IMR-90 (cell line): ENCODE measurements around the gene TBC1D10A. TPM values are rescaled to one million over a fixed set of nuclear protein-coding genes. Genes with fewer than 3 reads are reported as not detected.

Experiments
- ATAC-seq: fragments of 200-7000 bp; cut with Tn5 transposase; 2 replicates; pipeline ENCODE4 v1.9.1; 2020; ENCODE audit warnings: low read depth, mild to moderate bottlenecking, moderate library complexity
- BruUV-seq: library from RNA; stranded (reverse); fragments of 400-500 nt; replicated peaks from 2 replicates; lab custom pipeline; 2021; lab: Mats Ljungman, UMichigan
- CTCF ChIA-PET: fragments of 300-600 bp; formaldehyde crosslinking; extraction: SDS; loops from one replicate; lab custom pipeline; 2021; ENCODE audit warnings: antibody characterized with exemption; lab: Yijun Ruan, JAX
- POLR2A ChIA-PET: fragments of 300-600 bp; sonication (Branson Sonifier 250); formaldehyde crosslinking; loops from one replicate; lab custom pipeline; 2022; ENCODE audit warnings: antibody characterized with exemption; ENCODE audit not compliant: unreplicated experiment; lab: Charles Lee
- DNase-seq: peaks from one replicate; pipeline ENCODE4 v3.0.0; 2013
- H2AFZ ChIP-seq: replicated peaks from 2 replicates; pipeline ENCODE3; 2013; ENCODE audit warnings: low read length, mild to moderate bottlenecking; ENCODE audit not compliant: poor library complexity
- H2AK5ac ChIP-seq: 2 replicates; pipeline ENCODE4 v1.6.1; 2013; ENCODE audit warnings: low read depth, low read length, inconsistent platforms
- H2AK9ac ChIP-seq: replicated peaks from 2 replicates; pipeline ENCODE3; 2013; ENCODE audit warnings: mild to moderate bottlenecking, low read depth, low read length, moderate library complexity; ENCODE audit not compliant: poor library complexity
- H2BK120ac ChIP-seq: 2 replicates; pipeline ENCODE4 v1.6.1; 2013; ENCODE audit warnings: low read depth, low read length, inconsistent platforms
- H2BK15ac ChIP-seq: 3 replicates; pipeline ENCODE4 v1.6.1; 2013; ENCODE audit warnings: low read depth, low read length, inconsistent platforms
- H2BK20ac ChIP-seq: 2 replicates; pipeline ENCODE4 v1.6.1; 2013; ENCODE audit warnings: low read depth, mild to moderate bottlenecking, inconsistent platforms, low read length, moderate library complexity
- H2BK5ac ChIP-seq: 2 replicates; pipeline ENCODE4 v1.6.1; 2013; ENCODE audit warnings: mild to moderate bottlenecking, low read depth, low read length, inconsistent platforms; ENCODE audit not compliant: poor library complexity, severe bottlenecking
- H3K14ac ChIP-seq: replicated peaks from 2 replicates; pipeline ENCODE4 v1.6.1; 2013; ENCODE audit warnings: low read depth, low read length, inconsistent platforms
- H3K18ac ChIP-seq: 2 replicates; pipeline ENCODE4 v1.6.1; 2013; ENCODE audit warnings: low read depth, low read length, control low read depth
- H3K23ac ChIP-seq: 2 replicates; pipeline ENCODE4 v1.6.1; 2013; ENCODE audit warnings: low read depth, low read length, inconsistent platforms
- H3K27ac ChIP-seq: 2 replicates; pipeline ENCODE4 v1.5.1; 2013; ENCODE audit warnings: mild to moderate bottlenecking, control low read depth, low read length; ENCODE audit not compliant: insufficient read depth
- H3K27me3 ChIP-seq: 2 replicates; pipeline ENCODE4 v1.6.1; 2013; ENCODE audit warnings: low read length; ENCODE audit not compliant: control insufficient read depth, insufficient read depth
- H3K36me3 ChIP-seq: 2 replicates; pipeline ENCODE4 v1.6.1; 2013; ENCODE audit warnings: low read length, mixed read lengths; ENCODE audit not compliant: control insufficient read depth, insufficient read depth
- H3K4ac ChIP-seq: 2 replicates; pipeline ENCODE4 v1.6.1; 2013; ENCODE audit warnings: low read depth, low read length, inconsistent platforms
- H3K4me1 ChIP-seq: 2 replicates; pipeline ENCODE4 v1.6.1; 2013; ENCODE audit warnings: low read length, mixed read lengths; ENCODE audit not compliant: control insufficient read depth, insufficient read depth
- H3K4me2 ChIP-seq: 2 replicates; pipeline ENCODE4 v1.6.1; 2013; ENCODE audit warnings: low read depth, mild to moderate bottlenecking, control low read depth, low read length, moderate library complexity
- H3K4me3 ChIP-seq: 2 replicates; pipeline ENCODE4 v1.5.1; 2013; ENCODE audit warnings: low read depth, mild to moderate bottlenecking, control low read depth, low read length, moderate library complexity; ENCODE audit not compliant: insufficient read depth
- H3K56ac ChIP-seq: 2 replicates; pipeline ENCODE4 v1.6.1; 2013; ENCODE audit warnings: low read length, inconsistent platforms; ENCODE audit not compliant: insufficient read depth; ENCODE audit errors: extremely low read depth
- H3K79me1 ChIP-seq, 2 experiments: 2 replicates each; pipeline ENCODE4 v1.6.1; 2013; ENCODE audit warnings: low read length in 2 of 2, inconsistent platforms in 1 of 2, low read depth in 1 of 2
- H3K9ac ChIP-seq: 2 replicates; pipeline ENCODE4 v1.6.1; 2013; ENCODE audit warnings: low read depth, low read length, control low read depth
- H3K9me1 ChIP-seq: 2 replicates; pipeline ENCODE4 v1.6.1; 2013; ENCODE audit warnings: low read length, inconsistent platforms; ENCODE audit not compliant: insufficient read depth
- H3K9me3 ChIP-seq: 2 replicates; pipeline ENCODE4 v1.6.1; 2013; ENCODE audit warnings: low read length; ENCODE audit not compliant: control insufficient read depth, insufficient read depth
- H4K20me1 ChIP-seq: 2 replicates; pipeline ENCODE4 v1.6.1; 2013; ENCODE audit warnings: low read length, inconsistent platforms; ENCODE audit not compliant: insufficient read depth
- H4K5ac ChIP-seq: 2 replicates; pipeline ENCODE4 v1.6.1; 2013; ENCODE audit warnings: mild to moderate bottlenecking, low read depth, low read length, control low read depth
- H4K8ac ChIP-seq, 2 experiments: 2 replicates each; pipeline ENCODE4 v1.6.1; 2013; ENCODE audit warnings: low read depth in 2 of 2, low read length in 2 of 2, control low read depth in 1 of 2, inconsistent platforms in 1 of 2
- H4K91ac ChIP-seq: 2 replicates; pipeline ENCODE4 v1.6.1; 2013; ENCODE audit warnings: low read depth, low read length, inconsistent platforms; ENCODE audit not compliant: insufficient read depth
- BHLHE40 ChIP-seq: fragments of 150-350 bp; IDR thresholded peaks from 2 replicates; pipeline ENCODE4 v1.6.1; 2016; ENCODE audit warnings: mild to moderate bottlenecking, low read depth, low read length
- CEBPB ChIP-seq: IDR thresholded peaks from 2 replicates; pipeline ENCODE4 v1.6.1; 2012; ENCODE audit warnings: low read depth, low read length, improper control_type of control experiment
- FOS ChIP-seq: fragments of 150-350 bp; IDR thresholded peaks from 2 replicates; pipeline ENCODE4 v1.6.1; 2016; ENCODE audit warnings: low read depth, low read length
- MAZ ChIP-seq: IDR thresholded peaks from 2 replicates; pipeline ENCODE4 v1.6.1; 2012; ENCODE audit warnings: low read depth, mild to moderate bottlenecking, low read length, improper control_type of control experiment, moderate library complexity, borderline replicate concordance
- MXI1 ChIP-seq: IDR thresholded peaks from 2 replicates; pipeline ENCODE4 v1.6.1; 2012; ENCODE audit warnings: low read depth, mild to moderate bottlenecking, low read length, moderate library complexity, borderline replicate concordance
- RAD21 ChIP-seq: IDR thresholded peaks from 2 replicates; pipeline ENCODE4 v1.6.1; 2012; ENCODE audit warnings: low read length, improper control_type of control experiment
- RCOR1 ChIP-seq: IDR thresholded peaks from 2 replicates; pipeline ENCODE4 v1.6.1; 2012; ENCODE audit warnings: mild to moderate bottlenecking, low read length, improper control_type of control experiment; ENCODE audit not compliant: insufficient replicate concordance
- RFX5 ChIP-seq: IDR thresholded peaks from 2 replicates; pipeline ENCODE4 v1.8.0; 2012; ENCODE audit warnings: low read depth, mild to moderate bottlenecking, low read length, moderate library complexity
- USF2 ChIP-seq: fragments of 150-350 bp; IDR thresholded peaks from 2 replicates; pipeline ENCODE4 v1.6.1; 2017; ENCODE audit warnings: mild to moderate bottlenecking, antibody characterized with exemption, low read length, low read depth
- WGBS, 2 experiments: methylation state at CpG; one replicate each; pipeline versions ENCODE4 v1.1.5 to v1.1.7; 2013; ENCODE audit warnings: missing lambda C conversion rate in 2 of 2; ENCODE audit not compliant: insufficient read length in 1 of 2; ENCODE audit errors: extremely low coverage in 2 of 2; 5-methylcytosine and 5-hydroxymethylcytosine counted together
- dilution Hi-C: fragments of 300-500 bp; cut with HindIII; formaldehyde crosslinking; loops from one replicate; pipeline ENCODE4 v1.14.3; 2018; ENCODE audit warnings: low sequenced_read_pairs; ENCODE audit not compliant: unreplicated experiment
- in situ Hi-C: fragments of 300-500 bp; cut with MboI; formaldehyde crosslinking; loops from 3 replicates; pipeline ENCODE4 v1.14.3; 2019; ENCODE audit warnings: low sequenced_read_pairs, inconsistent platforms, mixed read lengths
- intact Hi-C: fragments of 100-400 bp; cut with micrococcal nuclease; formaldehyde crosslinking; loops from 2 replicates; pipeline ENCODE4 v1.10.0; 2022
- polyA plus RNA-seq, 3 experiments: library from polyadenylated mRNA; depleted of rRNA; stranded (reverse); fragments of >200 nt; gene quantifications; 2 replicates each; pipeline ENCODE4 v1.2.3, GENCODE V29; 2012; ENCODE audit warnings: low replicate concordance in 1 of 3
- total RNA-seq: library from RNA; depleted of rRNA; stranded (reverse); fragments of >200 nt; gene quantifications from 2 replicates; pipeline ENCODE4 v1.2.3, GENCODE V29; 2012
- TF ChIP-seq, protein P1 (sequence below): conservative IDR thresholded peaks from 2 replicates; pipeline ENCODE4 v1.5.1; 2012; ENCODE audit warnings: mild to moderate bottlenecking, low read depth, low read length, improper control_type of control experiment

Gene TBC1D10A
- total and polyA plus RNA-seq, 2 of the 4 experiments (the other 2 are of a cell fraction) = 16.3 to 33.1 TPM

- TF ChIP-seq CEBPB = no peak
Observed at GRCh38 chr22:30344447-30345200, 17.9 kb upstream of the TBC1D10A start (continued).

DNA sequence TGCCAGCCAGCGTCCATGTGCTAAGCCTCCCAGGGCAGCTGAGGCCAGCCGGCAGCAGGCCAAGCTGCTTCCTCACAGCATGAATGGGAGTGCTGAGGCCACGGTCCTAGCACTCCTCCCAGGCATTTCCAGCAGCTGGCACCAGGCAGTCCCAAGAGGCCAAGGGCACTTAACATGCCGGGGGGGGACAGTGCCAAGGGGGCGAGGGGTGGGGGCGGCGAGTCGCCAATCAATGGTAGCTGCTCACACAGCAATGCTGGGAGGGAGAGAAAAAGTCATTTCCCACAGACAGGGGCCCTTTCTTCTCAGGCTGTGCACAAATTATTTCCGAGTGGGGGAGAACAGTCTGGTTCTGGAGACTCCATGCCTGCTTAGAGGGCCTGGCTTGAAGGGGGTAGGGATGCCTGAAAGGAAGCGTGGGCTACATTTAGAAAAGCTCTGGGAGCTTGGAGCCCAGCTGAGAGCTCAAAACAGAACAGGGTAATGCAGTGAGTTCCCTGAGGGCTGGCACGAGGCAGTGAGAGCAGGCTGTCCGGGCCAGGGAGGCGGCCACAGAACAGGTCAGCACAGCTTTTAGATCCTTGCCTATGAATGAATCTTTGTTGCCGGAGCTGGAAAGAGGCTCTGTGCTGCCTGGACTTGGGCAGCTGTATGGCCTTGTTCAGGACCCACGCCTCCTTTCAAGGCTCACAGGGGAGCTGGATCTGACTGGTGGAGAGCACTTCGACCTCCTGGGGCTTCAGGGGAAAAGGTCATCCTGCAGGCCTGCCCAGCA is 14.4 kb upstream of the TBC1D10A start:
- Histone ChIP-seq H4K5ac (no peak overlapping the region), H3K27me3 (no peaks in the 10 kb centered on the region), H4K91ac (no peak overlapping the region), H2BK120ac (no peak overlapping the region), H3K79me1 (peaks cover 8 to 24% of the 10 kb centered on the region in 2 experiments), H3K4ac (no peak overlapping the region), H2BK15ac (no peak overlapping the region), H2AK9ac (no peak overlapping the region), H3K56ac (no peak overlapping the region), H3K4me3 (no peak overlapping the region), H3K9ac (no peak overlapping the region), H4K20me1 (peaks cover 3% of the 10 kb centered on the region; the same call in 1 of the 2 replicates), H3K14ac (no peak overlapping the region), H3K18ac (no peak overlapping the region), H3K27ac (no peak overlapping the region), H3K4me1 (no peaks in the 10 kb centered on the region), H3K9me3 (no peaks in the 10 kb centered on the region), H2BK5ac (no peak overlapping the region), H3K23ac (no peak overlapping the region), H3K36me3 (peaks cover 89% of the 10 kb centered on the region), H3K4me2 (no peak overlapping the region), H3K9me1 (peaks cover 7% of the 10 kb centered on the region; the same call in 1 of the 2 replicates), H2AK5ac (no peak overlapping the region), H4K8ac (no peak overlapping the region), H2AFZ (no peak overlapping the region), H2BK20ac (no peak overlapping the region)
- CTCF ChIA-PET = no interaction called here
- POLR2A ChIA-PET = no interaction called here
- 75% methylated on average over 4 of the region's 16 CpGs; no CpG with 5 or more reads in 1 of the 2 experiments for WGBS, 2 experiments
- DNase-seq = no peak
- intact Hi-C loops (no loop called here), in situ Hi-C loops (no loop called here), dilution Hi-C loops (no loop called here)
- ATAC-seq = no peak
- BruUV-seq = no TSS peak
- TF ChIP-seq RCOR1 (no peak), MXI1 (no peak), MAZ (no peak), RFX5 (no peak), USF2 (no peak), BHLHE40 (no peak), RAD21 (no peak), FOS (no peak)
- TF ChIP-seq, protein P1, sequence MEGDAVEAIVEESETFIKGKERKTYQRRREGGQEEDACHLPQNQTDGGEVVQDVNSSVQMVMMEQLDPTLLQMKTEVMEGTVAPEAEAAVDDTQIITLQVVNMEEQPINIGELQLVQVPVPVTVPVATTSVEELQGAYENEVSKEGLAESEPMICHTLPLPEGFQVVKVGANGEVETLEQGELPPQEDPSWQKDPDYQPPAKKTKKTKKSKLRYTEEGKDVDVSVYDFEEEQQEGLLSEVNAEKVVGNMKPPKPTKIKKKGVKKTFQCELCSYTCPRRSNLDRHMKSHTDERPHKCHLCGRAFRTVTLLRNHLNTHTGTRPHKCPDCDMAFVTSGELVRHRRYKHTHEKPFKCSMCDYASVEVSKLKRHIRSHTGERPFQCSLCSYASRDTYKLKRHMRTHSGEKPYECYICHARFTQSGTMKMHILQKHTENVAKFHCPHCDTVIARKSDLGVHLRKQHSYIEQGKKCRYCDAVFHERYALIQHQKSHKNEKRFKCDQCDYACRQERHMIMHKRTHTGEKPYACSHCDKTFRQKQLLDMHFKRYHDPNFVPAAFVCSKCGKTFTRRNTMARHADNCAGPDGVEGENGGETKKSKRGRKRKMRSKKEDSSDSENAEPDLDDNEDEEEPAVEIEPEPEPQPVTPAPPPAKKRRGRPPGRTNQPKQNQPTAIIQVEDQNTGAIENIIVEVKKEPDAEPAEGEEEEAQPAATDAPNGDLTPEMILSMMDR = no peak
